Endothelial cell of umbilical vein (primary cell): ENCODE results near the gene ITFG1. TPM values are rescaled to one million over a fixed set of nuclear protein-coding genes. Genes with fewer than 3 reads are reported as not detected.

ENCODE experiments used
- BruUV-seq: library from RNA; stranded (reverse); fragments of 400-500 nt; replicated peaks from 2 replicates; lab custom pipeline; 2021; lab: Mats Ljungman, UMichigan
- CTCF ChIA-PET: fragments of 300-600, 350-600 bp; sonication (Branson Sonifier 250); formaldehyde crosslinking; loops from one replicate; lab custom pipeline; 2021; ENCODE audit warnings: antibody characterized with exemption, inconsistent platforms; lab: Charles Lee
- POLR2A ChIA-PET: fragments of 300-600, 350-600 bp; sonication (Branson Sonifier 250); formaldehyde crosslinking; loops from one replicate; lab custom pipeline; 2021; ENCODE audit warnings: antibody characterized with exemption, inconsistent platforms; lab: Charles Lee
- DNase-seq: peaks from one replicate; pipeline ENCODE4 v3.0.0-alpha.2; 2011; ENCODE audit warnings: low read depth, low spot score
- FAIRE-seq: peaks from 2 replicates; lab custom pipeline; 2011; peaks lifted over from hg19 to GRCh38; lab: Jason Lieb, UNC
- H2AFZ ChIP-seq: 2 replicates; pipeline ENCODE4 v1.6.0; 2012; ENCODE audit warnings: low read depth, low read length, control low read depth, inconsistent platforms
- H3K27ac ChIP-seq: 2 replicates; pipeline ENCODE4 v1.5.1; 2011; ENCODE audit warnings: low read depth, mild to moderate bottlenecking, control low read depth, low read length, moderate library complexity; ENCODE audit not compliant: insufficient read depth
- H3K27me3 ChIP-seq, 2 experiments: 2 replicates each; pipeline versions ENCODE4 v1.6.0 to v1.6.1; 2011; ENCODE audit warnings: low read length in 2 of 2, mixed read lengths in 1 of 2; ENCODE audit not compliant: control insufficient read depth in 2 of 2, insufficient read depth in 2 of 2
- H3K36me3 ChIP-seq, 2 experiments: 2 replicates in 1 of 2; 3 replicates in 1 of 2; pipeline ENCODE4 v1.5.1; 2011; ENCODE audit warnings: low read length in 2 of 2, mild to moderate bottlenecking in 1 of 2, moderate library complexity in 1 of 2; ENCODE audit not compliant: control insufficient read depth in 2 of 2, insufficient read depth in 2 of 2; ENCODE audit errors: extremely low read depth in 1 of 2
- H3K4me1 ChIP-seq: 3 replicates; pipeline ENCODE4 v1.5.1; 2011; ENCODE audit warnings: mild to moderate bottlenecking, low read length; ENCODE audit not compliant: control insufficient read depth, insufficient read depth; ENCODE audit errors: extremely low read depth
- H3K4me2 ChIP-seq: 2 replicates; pipeline ENCODE4 v1.6.1; 2011; ENCODE audit warnings: low read length, control low read depth, mixed read lengths; ENCODE audit not compliant: insufficient read depth
- H3K4me3 ChIP-seq, 3 experiments: fragments of 200-600 bp in 1 of 3; sonication (generic), shearing (Covaris generic) in 1 of 3; replicated peaks in 1 of 3; 2 replicates each; pipeline ENCODE4 v1.5.1; 2011 to 2016; ENCODE audit warnings: control low read depth in 3 of 3, low read length in 3 of 3, mild to moderate bottlenecking in 2 of 3, inconsistent platforms in 1 of 3, low read depth in 1 of 3, moderate library complexity in 1 of 3; ENCODE audit not compliant: insufficient read depth in 1 of 3
- H3K79me2 ChIP-seq: 2 replicates; pipeline ENCODE4 v1.6.0; 2012; ENCODE audit warnings: low read length, inconsistent platforms; ENCODE audit not compliant: control insufficient read depth, insufficient read depth
- H3K9ac ChIP-seq: replicated peaks from 2 replicates; pipeline ENCODE3; 2011; ENCODE audit warnings: low read length, control low read depth; ENCODE audit not compliant: insufficient read depth; ENCODE audit errors: extremely low read depth
- H3K9me1 ChIP-seq: replicated peaks from 3 replicates; pipeline ENCODE4 v1.6.0; 2011; ENCODE audit warnings: mild to moderate bottlenecking, low read length; ENCODE audit not compliant: control insufficient read depth, insufficient read depth; ENCODE audit errors: extremely low read depth
- H3K9me3 ChIP-seq: replicated peaks from 2 replicates; pipeline ENCODE4 v1.5.1; 2012; ENCODE audit warnings: low read length, inconsistent platforms; ENCODE audit not compliant: control insufficient read depth, insufficient read depth
- H4K20me1 ChIP-seq: replicated peaks from 2 replicates; pipeline ENCODE3; 2011; ENCODE audit warnings: mild to moderate bottlenecking, low read length; ENCODE audit not compliant: control insufficient read depth, insufficient read depth; ENCODE audit errors: extremely low read depth
- EZH2 ChIP-seq: IDR thresholded peaks from 2 replicates; pipeline ENCODE4 v1.6.1; 2012; ENCODE audit warnings: borderline replicate concordance, low read depth, mild to moderate bottlenecking, moderate library complexity, low read length, inconsistent platforms; ENCODE audit not compliant: severe bottlenecking
- FOS ChIP-seq: IDR thresholded peaks from 2 replicates; pipeline ENCODE4 v1.6.1; 2011; ENCODE audit warnings: mild to moderate bottlenecking, low read length, moderate library complexity, borderline replicate concordance; ENCODE audit not compliant: insufficient read depth
- GATA2 ChIP-seq: IDR thresholded peaks from 2 replicates; pipeline ENCODE4 v1.7.0; 2011; ENCODE audit warnings: low read depth, mild to moderate bottlenecking, moderate library complexity, mixed read lengths, low read length; ENCODE audit not compliant: insufficient read length, insufficient read depth
- JUN ChIP-seq: IDR thresholded peaks from 2 replicates; pipeline ENCODE4 v1.6.1; 2011; ENCODE audit warnings: borderline replicate concordance, low read depth; ENCODE audit not compliant: insufficient read length, insufficient read depth
- MYC ChIP-seq: IDR thresholded peaks from one replicate; pipeline ENCODE4 v1.6.1; 2011; ENCODE audit warnings: mild to moderate bottlenecking, low read depth, low read length
- POLR2A ChIP-seq: IDR thresholded peaks from 2 replicates; pipeline ENCODE4 v1.6.1; 2012; ENCODE audit warnings: low read depth, mild to moderate bottlenecking, control low read depth, low read length
- POLR2AphosphoS5 ChIP-seq: IDR thresholded peaks from 2 replicates; pipeline ENCODE4 v1.6.1; 2012; ENCODE audit warnings: low read depth, mild to moderate bottlenecking, control low read depth, low read length, moderate library complexity; ENCODE audit not compliant: insufficient read depth
- dilution Hi-C: fragments of 300-500 bp; cut with MboI; formaldehyde crosslinking; loops from one replicate; pipeline ENCODE4 v1.15.0; 2019; ENCODE audit warnings: low sequenced_read_pairs; ENCODE audit not compliant: extremely low pct_ligation_motif_present
- intact Hi-C: fragments of 100-400 bp; cut with micrococcal nuclease; formaldehyde crosslinking; loops from one replicate; pipeline ENCODE4 v1.10.0; 2022
- polyA plus RNA-seq, 4 experiments: library from polyadenylated mRNA; depleted of rRNA in 3 of 4; stranded (reverse) in 3 of 4; unstranded in 1 of 4; fragments of >200 nt; gene quantifications; 2 replicates each; pipeline versions ENCODE4 v1.2.1 to v1.2.3, GENCODE V29; 2011 to 2012; ENCODE audit warnings: missing spikeins in 1 of 4
- total RNA-seq: library from RNA; stranded (reverse); gene quantifications from 2 replicates; pipeline ENCODE4 v1.2.3, GENCODE V29; 2021
- TF ChIP-seq, protein P1 (sequence below): IDR thresholded peaks from 2 replicates; pipeline ENCODE4 v1.6.1; 2011; ENCODE audit not compliant: insufficient read depth, insufficient read length
- TF ChIP-seq, protein P2 (sequence below), 2 donors: IDR thresholded peaks; 1 replicate in 1 of 2; 2 replicates in 1 of 2; pipeline ENCODE4 v1.5.1; 2011; ENCODE audit warnings: low read length in 2 of 2, mild to moderate bottlenecking in 2 of 2, moderate library complexity in 2 of 2, control low read depth in 1 of 2, inconsistent platforms in 1 of 2, low read depth in 1 of 2; ENCODE audit not compliant: insufficient read depth in 1 of 2; ENCODE audit errors: extremely low read depth in 1 of 2

Gene ITFG1
- total and polyA plus RNA-seq, 2 donors (not counting 3 experiments of a cell fraction or from before 2014, with no cell fraction given): 32.1 to 44.2 TPM

DNA sequence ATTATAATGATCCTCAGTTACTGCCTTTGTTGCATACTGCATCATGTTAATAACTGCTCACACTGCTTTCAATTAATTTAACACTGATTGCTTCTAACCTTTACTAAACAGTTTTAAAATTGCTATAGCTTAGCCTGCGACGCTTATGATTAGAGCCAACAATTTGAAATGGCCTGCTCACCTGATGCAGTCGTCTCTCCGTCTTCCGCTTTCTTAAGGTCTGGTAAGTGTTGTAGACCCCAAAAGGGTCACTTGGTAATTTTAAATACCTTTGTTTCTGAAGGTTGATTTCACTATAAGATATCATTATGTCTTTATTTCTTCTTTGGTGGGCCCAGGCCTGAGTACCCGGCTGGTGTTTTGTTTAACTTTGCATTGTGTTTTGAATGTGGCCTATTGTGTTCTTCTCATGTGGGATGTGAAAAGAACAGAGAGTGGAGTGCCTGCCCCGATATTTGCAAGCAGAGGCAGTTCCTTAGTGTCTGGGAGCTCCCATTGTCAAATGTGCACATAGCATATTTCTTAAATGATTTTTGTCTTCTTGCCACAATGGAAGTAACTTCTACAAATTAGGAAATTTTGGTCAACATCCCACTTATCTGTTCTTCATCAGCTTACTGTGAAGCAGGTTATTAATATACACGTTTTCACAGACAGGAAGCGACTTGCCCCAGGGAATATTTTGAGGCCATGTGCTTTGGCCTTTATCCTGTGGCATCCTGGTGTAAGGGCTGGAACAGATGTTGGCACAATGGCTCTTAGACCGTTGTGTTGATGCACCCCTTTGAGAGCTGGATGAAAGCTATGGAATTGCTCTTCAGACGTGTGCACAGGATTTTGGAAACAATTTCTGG is 3.1 kb upstream of the ITFG1 start:
- no peak for FAIRE-seq

More for the DNA sequence above, 3.1 kb upstream of the ITFG1 start:
- H3K9me1 ChIP-seq: no peaks in the 10 kb centered on the region
- H3K4me1 ChIP-seq: peaks cover 27% of the 10 kb centered on the region
- no peaks in the 10 kb centered on the region for H3K9me3 ChIP-seq
- no peaks in the 10 kb centered on the region for H4K20me1 ChIP-seq
- H3K27ac ChIP-seq: no peak overlapping the region
- H2AFZ ChIP-seq: no peak overlapping the region
- no peak for DNase-seq
- peaks cover 30% of the 10 kb centered on the region for H3K79me2 ChIP-seq
- H3K27me3 ChIP-seq: no peaks in the 10 kb centered on the region
- no peak overlapping the region for H3K4me3 ChIP-seq
- no TSS peak for BruUV-seq
- dilution Hi-C loops (no loop called here), intact Hi-C loops (loop anchor here (5.0 to 10.0 kb wide), 3 partner anchors 178 to 693 kb away; partner anchors contain the start of gene ABCC12)
- no peak overlapping the region for H3K4me2 ChIP-seq
- no peak overlapping the region for H3K9ac ChIP-seq
- H3K36me3 ChIP-seq: no peaks in the 10 kb centered on the region
- ChIA-PET CTCF (interaction anchor here (1.3 kb wide), 1 partner anchor 320 kb away, joined by 5 read pairs; the partner anchor contains the start of gene NETO2), POLR2A (no interaction called here)
- TF ChIP-seq, protein P1, sequence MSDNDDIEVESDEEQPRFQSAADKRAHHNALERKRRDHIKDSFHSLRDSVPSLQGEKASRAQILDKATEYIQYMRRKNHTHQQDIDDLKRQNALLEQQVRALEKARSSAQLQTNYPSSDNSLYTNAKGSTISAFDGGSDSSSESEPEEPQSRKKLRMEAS: no peak
- TF ChIP-seq, protein P2, sequence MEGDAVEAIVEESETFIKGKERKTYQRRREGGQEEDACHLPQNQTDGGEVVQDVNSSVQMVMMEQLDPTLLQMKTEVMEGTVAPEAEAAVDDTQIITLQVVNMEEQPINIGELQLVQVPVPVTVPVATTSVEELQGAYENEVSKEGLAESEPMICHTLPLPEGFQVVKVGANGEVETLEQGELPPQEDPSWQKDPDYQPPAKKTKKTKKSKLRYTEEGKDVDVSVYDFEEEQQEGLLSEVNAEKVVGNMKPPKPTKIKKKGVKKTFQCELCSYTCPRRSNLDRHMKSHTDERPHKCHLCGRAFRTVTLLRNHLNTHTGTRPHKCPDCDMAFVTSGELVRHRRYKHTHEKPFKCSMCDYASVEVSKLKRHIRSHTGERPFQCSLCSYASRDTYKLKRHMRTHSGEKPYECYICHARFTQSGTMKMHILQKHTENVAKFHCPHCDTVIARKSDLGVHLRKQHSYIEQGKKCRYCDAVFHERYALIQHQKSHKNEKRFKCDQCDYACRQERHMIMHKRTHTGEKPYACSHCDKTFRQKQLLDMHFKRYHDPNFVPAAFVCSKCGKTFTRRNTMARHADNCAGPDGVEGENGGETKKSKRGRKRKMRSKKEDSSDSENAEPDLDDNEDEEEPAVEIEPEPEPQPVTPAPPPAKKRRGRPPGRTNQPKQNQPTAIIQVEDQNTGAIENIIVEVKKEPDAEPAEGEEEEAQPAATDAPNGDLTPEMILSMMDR (IDR thresholded peaks at IDR 0.05; ENCODE audit: extremely low read depth in 1 of 2, insufficient read depth in 1 of 2, low read depth in 1 of 2, low read length in 2 of 2): no peak
- no peak for TF ChIP-seq EZH2
- TF ChIP-seq GATA2: no peak
- no peak for TF ChIP-seq FOS
- no peak for TF ChIP-seq POLR2AphosphoS5
- TF ChIP-seq POLR2A: no peak
- TF ChIP-seq MYC: no peak
- no peak for TF ChIP-seq JUN
